Liver (tissue), 9 donors: Measurements from ENCODE around the gene OAS2. TPM values are rescaled to one million over a fixed set of nuclear protein-coding genes. Genes with fewer than 3 reads are reported as not detected.

ENCODE experiments used
- DNase-seq: peaks from one replicate; pipeline ENCODE4 v3.0.0-alpha.2; 2017; ENCODE audit warnings: low spot score
- H3K27ac ChIP-seq, 2 donors: one replicate each; pipeline ENCODE4 v1.7.0; 2013; ENCODE audit warnings: inconsistent platforms in 2 of 2, low read length in 2 of 2, control low read depth in 1 of 2, low read depth in 1 of 2, mild to moderate bottlenecking in 1 of 2
- H3K27me3 ChIP-seq, 4 donors: one replicate each; pipeline versions ENCODE4 v1.6.1 to v1.7.0; 2013; ENCODE audit warnings: low read length in 3 of 4, inconsistent platforms in 1 of 4, mild to moderate bottlenecking in 1 of 4, moderate library complexity in 1 of 4; ENCODE audit not compliant: control insufficient read depth in 4 of 4, insufficient read depth in 4 of 4
- H3K36me3 ChIP-seq, 4 donors: one replicate each; pipeline versions ENCODE4 v1.6.1 to v1.7.0; 2013; ENCODE audit warnings: low read length in 3 of 4, mild to moderate bottlenecking in 3 of 4, low read depth in 1 of 4, moderate library complexity in 1 of 4; ENCODE audit not compliant: control insufficient read depth in 4 of 4, insufficient read depth in 3 of 4
- H3K4me1 ChIP-seq, 4 donors: one replicate each; pipeline versions ENCODE4 v1.6.1 to v1.7.0; 2013; ENCODE audit warnings: low read length in 3 of 4, mild to moderate bottlenecking in 3 of 4, moderate library complexity in 1 of 4; ENCODE audit not compliant: control insufficient read depth in 4 of 4, insufficient read depth in 4 of 4
- H3K4me3 ChIP-seq, 3 donors: one replicate each; pipeline versions ENCODE4 v1.6.1 to v1.7.0; 2013; ENCODE audit warnings: low read length in 3 of 3, control low read depth in 1 of 3, low read depth in 1 of 3, mild to moderate bottlenecking in 1 of 3
- H3K9ac ChIP-seq, 2 donors: one replicate each; pipeline ENCODE4 v1.7.0; 2013; ENCODE audit warnings: low read length in 2 of 2, mild to moderate bottlenecking in 2 of 2, moderate library complexity in 2 of 2, control low read depth in 1 of 2, low read depth in 1 of 2
- H3K9me3 ChIP-seq, 4 donors: one replicate each; pipeline versions ENCODE4 v1.6.1 to v1.7.0; 2013; ENCODE audit warnings: low read length in 3 of 4; ENCODE audit not compliant: control insufficient read depth in 4 of 4
- CTCF ChIP-seq: fragments of 150-350 bp; IDR thresholded peaks from 2 replicates; pipeline ENCODE4 v1.5.1; 2017; ENCODE audit warnings: improper control_type of control experiment, low read depth, low read length; ENCODE audit not compliant: missing input control
- EGR1 ChIP-seq, 2 donors: IDR thresholded peaks; 2 replicates each; pipeline ENCODE4 v1.6.1; 2016 to 2018; ENCODE audit warnings: antibody characterized with exemption in 2 of 2, low read depth in 2 of 2
- FOXA1 ChIP-seq: IDR thresholded peaks from 2 replicates; pipeline ENCODE4 v1.6.1; 2016; ENCODE audit warnings: antibody characterized with exemption
- HNF4A ChIP-seq, 2 donors: conservative IDR thresholded peaks; 2 replicates each; pipeline ENCODE4 v1.6.1; 2016; ENCODE audit warnings: antibody characterized with exemption in 2 of 2, mild to moderate bottlenecking in 2 of 2
- JUND ChIP-seq, 2 donors: IDR thresholded peaks; 2 replicates each; pipeline ENCODE4 v1.6.1; 2016; ENCODE audit warnings: antibody characterized with exemption in 2 of 2
- NR2F2 ChIP-seq: IDR thresholded peaks from 2 replicates; pipeline ENCODE4 v1.6.1; 2016; ENCODE audit warnings: antibody characterized with exemption
- RAD21 ChIP-seq, 2 donors: IDR thresholded peaks; 2 replicates each; pipeline ENCODE4 v1.6.1; 2016; ENCODE audit warnings: antibody characterized with exemption in 2 of 2, mild to moderate bottlenecking in 2 of 2
- RXRA ChIP-seq, 2 donors: IDR thresholded peaks; 2 replicates each; pipeline ENCODE4 v1.6.1; 2017 to 2018; ENCODE audit warnings: antibody characterized with exemption in 2 of 2, mild to moderate bottlenecking in 1 of 2
- SP1 ChIP-seq: IDR thresholded peaks from 2 replicates; pipeline ENCODE4 v1.6.1; 2018; ENCODE audit warnings: antibody characterized with exemption, mild to moderate bottlenecking
- TAF1 ChIP-seq: conservative IDR thresholded peaks from 2 replicates; pipeline ENCODE4 v1.6.1; 2016; ENCODE audit warnings: antibody characterized with exemption, mild to moderate bottlenecking
- YY1 ChIP-seq: IDR thresholded peaks from 2 replicates; pipeline ENCODE4 v1.6.1; 2016; ENCODE audit warnings: antibody characterized with exemption, mild to moderate bottlenecking
- WGBS: extraction: QIAGEN DNeasy Blood & Tissue Kit; methylation state at CpG from one replicate; pipeline ENCODE4 v1.1.7; 2013; 5-methylcytosine and 5-hydroxymethylcytosine counted together
- polyA plus RNA-seq, 2 donors: library from polyadenylated mRNA; stranded (reverse) in 1 of 2; unstranded in 1 of 2; fragments of 200-250 nt in 1 of 2; fragments of >200 nt in 1 of 2; fragmentation: Nextera tagmentation in 1 of 2; extraction: Ambion mirVana in 1 of 2; gene quantifications; one replicate each; pipeline versions ENCODE4 v1.2.1 to v1.2.3, GENCODE V29; 2013 to 2015
- total RNA-seq, 2 donors: library from RNA; depleted of rRNA; stranded (reverse); fragments of >200 nt; gene quantifications; one replicate each; pipeline ENCODE4 v1.2.3, GENCODE V29; 2014
- TF ChIP-seq, protein P1 (sequence below): IDR thresholded peaks from 2 replicates; pipeline ENCODE4 v1.6.1; 2016; ENCODE audit warnings: antibody characterized with exemption
- donor health status: healthy.
- donor health status: healthy.
- donor health status: healthy.
- donor health status: healthy.
- donor health status: healthy.

OAS2 gene
- total and polyA plus RNA-seq, 4 donors = 3.3 to 9.4 (median 6.9) TPM

- peaks cover 0 to 5% (median 2%) of the 10 kb centered on the region in 4 donors for H3K4me1 ChIP-seq
- H3K27me3 ChIP-seq = no peaks in the 10 kb centered on the region
- no peaks in the 10 kb centered on the region for H3K36me3 ChIP-seq
- no peaks in the 10 kb centered on the region for H3K9me3 ChIP-seq
- H3K9ac ChIP-seq = no peak overlapping the region
- TF ChIP-seq SP1 (no peak), CTCF (no peak), TAF1 (no peak), HNF4A (conservative IDR thresholded peaks at IDR 0.05) (no peak)
- TF ChIP-seq, protein P1, sequence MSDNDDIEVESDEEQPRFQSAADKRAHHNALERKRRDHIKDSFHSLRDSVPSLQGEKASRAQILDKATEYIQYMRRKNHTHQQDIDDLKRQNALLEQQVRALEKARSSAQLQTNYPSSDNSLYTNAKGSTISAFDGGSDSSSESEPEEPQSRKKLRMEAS = no peak
- H3K27ac ChIP-seq = no peak overlapping the region
- H3K4me3 ChIP-seq = no peak overlapping the region
- 79% methylated on average over 3 of the region's 3 CpGs for WGBS
- no peak for DNase-seq
Measured at GRCh38 chr12:113044516-113044915, 66.2 kb downstream of the OAS2 start.

- H3K4me3 ChIP-seq = no peak overlapping the region
- no peaks in the 10 kb centered on the region for H3K4me1 ChIP-seq
- no peaks in the 10 kb centered on the region for H3K36me3 ChIP-seq
- no peak overlapping the region for H3K9ac ChIP-seq
- WGBS = 10% methylated on average over 6 of the region's 6 CpGs
- TF ChIP-seq RAD21 (IDR thresholded peaks at IDR 0.05) = peak; percentile 94 to 96
- TF ChIP-seq YY1 = no peak
- TF ChIP-seq FOXA1 = no peak
- no peak for TF ChIP-seq EGR1 (IDR thresholded peaks at IDR 0.05; ENCODE audit: low read depth in 2 of 2)
- TF ChIP-seq CTCF = peak; percentile 93
- TF ChIP-seq RXRA (IDR thresholded peaks at IDR 0.05) = no peak
- no peak for TF ChIP-seq JUND (IDR thresholded peaks at IDR 0.05)
- TF ChIP-seq NR2F2 = no peak
- H3K27ac ChIP-seq = no peak overlapping the region
- H3K27me3 ChIP-seq = no peaks in the 10 kb centered on the region
- no peak for DNase-seq
- H3K9me3 ChIP-seq = no peaks in the 10 kb centered on the region
Measured at GRCh38 chr12:113048716-113049127, 70.4 kb downstream of the OAS2 start.

DNA sequence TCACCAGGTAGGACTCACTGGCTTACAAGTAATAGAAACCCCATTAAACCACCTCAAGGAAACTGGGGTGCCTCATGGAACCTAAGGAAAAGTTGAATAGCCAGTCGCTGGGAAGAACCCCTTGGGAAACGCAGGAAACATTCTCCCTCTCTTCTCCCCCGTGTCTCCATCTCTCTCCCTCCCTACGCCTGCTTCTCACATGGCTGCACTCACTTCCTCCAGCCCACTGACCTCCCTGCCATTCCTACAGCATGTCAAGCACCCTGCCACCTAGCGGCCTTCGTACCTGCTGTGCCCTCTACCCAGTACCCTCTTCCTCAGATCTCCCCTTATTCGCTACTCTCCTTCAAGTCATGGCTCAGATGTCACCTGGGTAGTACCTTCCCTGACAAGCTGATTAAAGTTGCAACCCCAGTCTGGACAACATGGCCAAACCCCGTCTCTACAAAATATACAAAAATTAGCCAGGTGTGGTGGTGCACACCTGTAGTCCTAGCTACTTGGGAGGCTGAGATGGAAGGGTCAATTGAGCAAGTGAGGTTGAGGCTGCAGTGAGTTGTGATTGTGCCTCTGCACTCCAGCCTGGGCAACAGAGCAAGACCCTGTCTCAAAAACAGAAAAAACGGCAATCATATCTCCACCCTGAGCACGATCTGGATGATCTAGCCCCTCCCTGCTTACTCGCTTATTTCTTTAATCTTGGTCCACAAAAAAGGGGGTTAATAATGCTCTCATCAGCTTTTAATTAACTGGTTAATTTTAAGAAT, 71.8 kb downstream of the OAS2 start:
- Histone ChIP-seq H3K4me1 (peaks cover 0 to 5% (median 3%) of the 10 kb centered on the region in 4 donors), H3K27ac (no peak overlapping the region), H3K9ac (no peak overlapping the region), H3K9me3 (no peaks in the 10 kb centered on the region), H3K27me3 (no peaks in the 10 kb centered on the region), H3K36me3 (no peaks in the 10 kb centered on the region), H3K4me3 (no peak overlapping the region)
- 76% methylated on average over 11 of the region's 11 CpGs for WGBS
- TF ChIP-seq CTCF = peak; percentile 15
- no peak for TF ChIP-seq TAF1
- peak in 1 of 2 donors; percentile 50 for TF ChIP-seq RAD21 (IDR thresholded peaks at IDR 0.05)
- DNase-seq = no peak
